Measurements from ENCODE around the gene PRKAR1A. TPM values are rescaled to one million over a fixed set of nuclear protein-coding genes. Genes with fewer than 3 reads are reported as not detected.
"Not testable (repeated sequence)": the region's sequence is repeated elsewhere in the genome, so short reads cannot be mapped to it uniquely, and the experiment has no call there.

Gene PRKAR1A
- total RNA-seq, 3 donors from 2014 or later: 133 to 167 (median 134) TPM

DNA sequence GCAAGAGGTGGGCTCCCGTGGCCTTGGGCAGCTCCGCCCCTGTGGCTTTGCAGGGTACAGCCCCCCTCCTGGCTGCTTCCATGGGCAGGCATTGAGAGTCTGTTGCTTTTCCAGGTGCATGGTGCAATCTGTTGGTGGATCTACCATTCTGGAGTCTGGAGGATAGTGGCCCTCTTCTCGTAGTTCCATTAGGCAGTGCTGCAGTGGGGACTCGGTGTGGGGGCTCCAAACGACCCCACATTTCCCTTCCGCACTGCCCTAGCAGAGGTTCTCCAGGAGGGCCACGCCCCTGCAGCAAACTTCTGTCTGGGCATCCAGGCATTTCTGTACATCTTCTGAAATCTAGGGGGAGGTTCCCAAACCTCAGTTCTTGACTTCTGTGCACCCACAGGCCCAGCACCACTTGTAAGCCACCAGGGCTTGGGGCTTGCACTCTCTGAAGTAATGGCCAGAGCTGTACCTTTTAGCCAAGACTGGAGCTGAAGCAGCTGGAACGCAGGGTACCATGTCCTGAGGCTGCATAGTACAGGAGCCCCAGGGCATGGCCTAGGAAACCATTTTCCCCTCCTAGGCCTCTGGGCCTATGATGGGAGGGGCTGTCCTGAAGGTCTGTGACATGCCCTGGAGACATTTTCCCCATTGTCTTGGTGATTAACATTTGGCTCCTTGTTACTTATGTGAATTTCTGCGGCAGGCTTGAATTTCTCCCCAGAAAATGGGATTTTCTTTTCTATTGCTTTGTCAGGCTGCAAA, 6.0 kb downstream of the PRKAR1A start:
- DNase-seq (no peak), ATAC-seq (no peak)
- H3K27me3 Mint-ChIP-seq (ENCODE audit: low read depth): no peaks in the 10 kb centered on the region
- H3K4me1 Mint-ChIP-seq (ENCODE audit: low read depth): peaks cover 63% of the 10 kb centered on the region
- no peaks in the 10 kb centered on the region for H3K9me3 Mint-ChIP-seq
- H3K36me3 Mint-ChIP-seq (ENCODE audit: insufficient read depth): peaks cover 45% of the 10 kb centered on the region
- no peak overlapping the region for H3K4me3 Mint-ChIP-seq

DNA sequence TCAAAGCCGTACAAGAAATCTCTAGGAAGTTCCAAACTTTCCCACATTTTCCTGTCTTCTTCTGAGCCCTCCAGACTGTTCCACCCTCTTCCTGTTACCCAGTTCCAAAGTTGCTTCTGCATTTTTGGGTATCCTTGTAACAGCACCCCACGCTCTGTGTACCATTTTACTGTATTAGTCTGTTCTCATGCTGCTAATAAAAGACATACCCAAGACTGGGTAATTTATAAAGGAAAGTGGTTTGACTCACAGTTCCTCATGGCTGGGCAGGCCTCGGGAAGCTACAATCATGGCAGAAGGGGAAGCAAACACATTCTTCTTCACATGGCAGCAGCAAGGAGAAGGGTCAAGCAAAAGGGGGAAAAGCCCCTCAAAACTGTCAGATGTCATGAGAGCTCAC, 6.8 kb downstream of the PRKAR1A start:
- H3K36me3 Mint-ChIP-seq (ENCODE audit: insufficient read depth): peaks cover 49% of the 10 kb centered on the region
- H3K9me3 Mint-ChIP-seq; DNase-seq; H3K4me3 Mint-ChIP-seq; H3K27me3 Mint-ChIP-seq (ENCODE audit: low read depth); ATAC-seq: not testable (repeated sequence)
- peaks cover 55% of the 10 kb centered on the region for H3K4me1 Mint-ChIP-seq (ENCODE audit: low read depth)

DNA sequence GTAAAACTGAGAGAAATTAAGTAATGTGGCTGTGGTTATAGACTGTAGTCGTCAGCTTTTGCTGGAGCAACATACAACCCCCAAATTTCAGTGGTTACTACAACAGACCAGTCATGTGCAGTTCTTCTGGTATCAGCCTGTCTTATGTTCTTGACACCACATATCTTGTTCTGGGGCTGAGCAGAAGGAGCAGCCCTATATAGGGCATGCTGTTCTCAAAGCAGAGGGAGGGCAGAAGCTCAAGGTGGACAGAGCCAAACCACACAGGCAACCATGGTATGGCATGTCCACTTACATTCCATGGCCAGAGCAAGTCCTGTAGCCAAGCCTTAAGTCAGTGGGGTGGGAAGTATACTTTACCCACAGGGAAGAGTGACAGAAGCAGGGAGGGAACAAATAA, 7.7 kb downstream of the PRKAR1A start:
- peaks cover 46% of the 10 kb centered on the region for H3K4me1 Mint-ChIP-seq (ENCODE audit: low read depth)
- no peaks in the 10 kb centered on the region for H3K9me3 Mint-ChIP-seq
- DNase-seq (no peak), ATAC-seq (no peak)
- peaks cover 52% of the 10 kb centered on the region for H3K36me3 Mint-ChIP-seq (ENCODE audit: insufficient read depth)
- H3K4me3 Mint-ChIP-seq: no peak overlapping the region
- no peaks in the 10 kb centered on the region for H3K27me3 Mint-ChIP-seq (ENCODE audit: low read depth)

DNA sequence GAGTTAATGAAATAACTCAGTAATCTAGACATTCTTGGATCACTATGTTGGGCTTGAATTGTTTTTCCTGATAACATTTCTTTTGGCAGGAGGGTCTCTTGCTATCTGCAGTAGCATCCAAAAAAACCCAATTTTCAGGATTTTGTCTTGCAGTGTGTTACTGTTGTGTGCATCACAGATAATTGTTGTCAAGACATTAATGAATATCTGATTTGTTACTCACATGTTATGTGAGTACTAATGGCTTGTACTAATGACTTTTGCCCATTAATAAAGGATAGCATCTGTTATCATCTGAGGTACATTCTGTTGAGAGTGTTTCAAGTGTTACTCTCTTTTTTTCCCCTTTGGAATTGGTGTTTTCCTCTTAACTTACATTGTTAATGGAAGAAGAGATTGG, 10.0 kb downstream of the PRKAR1A start:
- ATAC-seq (no peak), DNase-seq (no peak)
- H3K4me3 Mint-ChIP-seq: no peak overlapping the region
- H3K4me1 Mint-ChIP-seq (ENCODE audit: low read depth): peaks cover 29% of the 10 kb centered on the region
- no peaks in the 10 kb centered on the region for H3K9me3 Mint-ChIP-seq
- peaks cover 52% of the 10 kb centered on the region for H3K36me3 Mint-ChIP-seq (ENCODE audit: insufficient read depth)
- no peaks in the 10 kb centered on the region for H3K27me3 Mint-ChIP-seq (ENCODE audit: low read depth)

DNA sequence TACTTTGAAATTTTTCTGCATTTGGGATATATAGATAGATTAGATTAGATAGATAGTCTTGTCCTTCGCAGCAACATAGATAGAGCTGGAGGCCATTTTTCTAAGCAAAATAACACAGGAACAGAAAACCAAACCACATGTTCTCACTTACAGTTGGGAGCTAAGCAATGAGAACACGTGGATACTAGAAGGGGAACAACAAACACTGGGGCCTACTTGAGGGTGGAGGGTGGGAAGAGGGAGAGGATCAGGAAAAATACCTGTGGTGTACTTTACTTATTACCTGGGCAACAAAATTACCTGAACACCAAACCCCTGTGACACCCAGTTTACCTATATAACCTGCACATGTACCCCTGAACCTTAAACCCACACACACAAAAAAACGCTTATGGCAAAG, 14.3 kb downstream of the PRKAR1A start:
- no peak for DNase-seq
- no peak overlapping the region for H3K4me3 Mint-ChIP-seq
- H3K27me3 Mint-ChIP-seq (ENCODE audit: low read depth): no peaks in the 10 kb centered on the region
- ATAC-seq: no peak
- H3K4me1 Mint-ChIP-seq (ENCODE audit: low read depth): peaks cover 8% of the 10 kb centered on the region
- no peaks in the 10 kb centered on the region for H3K9me3 Mint-ChIP-seq
- peaks cover 65% of the 10 kb centered on the region for H3K36me3 Mint-ChIP-seq (ENCODE audit: insufficient read depth)

DNA sequence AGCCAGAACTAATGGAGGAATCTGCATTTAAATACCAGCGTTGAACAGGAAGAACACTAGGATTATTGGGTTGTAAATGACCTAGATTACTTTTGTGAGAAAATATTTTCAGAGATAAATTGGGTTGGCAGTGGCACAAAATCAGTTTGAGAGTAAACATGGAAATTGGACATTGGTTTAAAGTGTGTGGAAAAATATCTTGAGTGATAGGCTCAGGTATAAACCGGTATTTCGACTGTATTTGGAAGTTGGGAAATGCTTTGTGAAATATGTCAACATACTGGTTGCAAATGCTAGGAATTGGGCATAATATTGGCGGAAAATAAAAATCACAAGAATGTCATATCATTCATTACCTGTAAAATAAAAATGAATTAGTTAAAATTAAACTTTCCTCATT, 15.1 kb downstream of the PRKAR1A start:
- ATAC-seq: no peak
- no peak for DNase-seq
- no peaks in the 10 kb centered on the region for H3K9me3 Mint-ChIP-seq
- peaks cover 4% of the 10 kb centered on the region for H3K4me1 Mint-ChIP-seq (ENCODE audit: low read depth)
- no peaks in the 10 kb centered on the region for H3K27me3 Mint-ChIP-seq (ENCODE audit: low read depth)
- H3K36me3 Mint-ChIP-seq (ENCODE audit: insufficient read depth): peaks cover 61% of the 10 kb centered on the region
- H3K4me3 Mint-ChIP-seq: no peak overlapping the region

DNA sequence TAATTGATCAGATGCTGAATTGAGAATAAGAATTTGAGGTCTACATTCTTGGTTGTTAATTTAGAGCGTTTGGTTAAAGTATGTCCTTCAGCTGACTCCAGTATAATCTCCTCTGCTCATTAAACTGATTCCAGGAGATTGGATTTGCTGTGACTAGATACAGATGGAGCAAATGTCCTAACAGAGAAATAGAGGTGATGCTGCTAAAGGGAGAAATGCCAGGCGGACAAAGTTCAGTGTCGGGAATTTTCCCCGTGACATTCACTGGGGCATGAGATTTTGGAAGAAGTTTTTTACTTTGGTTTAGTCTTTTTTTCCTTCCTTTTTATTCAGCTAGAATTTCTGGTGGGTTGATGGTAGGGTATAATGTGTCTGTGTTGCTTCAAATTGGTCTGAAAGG, 19.0 kb downstream of the PRKAR1A start:
- Mint-ChIP-seq H3K36me3 (ENCODE audit: insufficient read depth) (peaks cover 53% of the 10 kb centered on the region), H3K9me3 (no peaks in the 10 kb centered on the region), H3K27me3 (ENCODE audit: low read depth) (no peaks in the 10 kb centered on the region), H3K4me1 (ENCODE audit: low read depth) (peaks cover 3% of the 10 kb centered on the region), H3K4me3 (no peak overlapping the region)
- DNase-seq (no peak), ATAC-seq (no peak)

DNA sequence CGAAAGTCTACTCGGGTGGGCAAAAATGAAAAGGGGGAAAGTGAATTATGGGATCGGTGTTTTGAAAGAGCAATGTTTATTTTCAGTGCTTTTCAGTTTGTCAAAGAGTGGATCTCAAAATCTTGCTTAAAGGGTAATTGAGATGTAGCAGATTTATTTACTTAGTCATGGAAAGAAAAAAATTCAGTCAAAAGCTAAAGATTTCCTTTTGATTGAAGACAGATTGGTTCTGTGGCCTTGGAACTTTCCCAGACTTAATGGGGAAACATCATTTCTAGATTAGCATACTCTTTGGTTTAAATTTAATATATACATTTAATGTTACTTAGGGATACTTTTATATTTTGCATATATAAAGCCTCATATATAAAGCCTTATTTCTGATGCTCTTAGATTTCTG, 20.6 kb downstream of the PRKAR1A start:
- no peak for ATAC-seq
- H3K4me1 Mint-ChIP-seq (ENCODE audit: low read depth): peaks cover 3% of the 10 kb centered on the region
- H3K27me3 Mint-ChIP-seq (ENCODE audit: low read depth): no peaks in the 10 kb centered on the region
- H3K36me3 Mint-ChIP-seq (ENCODE audit: insufficient read depth): peaks cover 48% of the 10 kb centered on the region
- H3K4me3 Mint-ChIP-seq: no peak overlapping the region
- no peak for DNase-seq
- no peaks in the 10 kb centered on the region for H3K9me3 Mint-ChIP-seq

DNA sequence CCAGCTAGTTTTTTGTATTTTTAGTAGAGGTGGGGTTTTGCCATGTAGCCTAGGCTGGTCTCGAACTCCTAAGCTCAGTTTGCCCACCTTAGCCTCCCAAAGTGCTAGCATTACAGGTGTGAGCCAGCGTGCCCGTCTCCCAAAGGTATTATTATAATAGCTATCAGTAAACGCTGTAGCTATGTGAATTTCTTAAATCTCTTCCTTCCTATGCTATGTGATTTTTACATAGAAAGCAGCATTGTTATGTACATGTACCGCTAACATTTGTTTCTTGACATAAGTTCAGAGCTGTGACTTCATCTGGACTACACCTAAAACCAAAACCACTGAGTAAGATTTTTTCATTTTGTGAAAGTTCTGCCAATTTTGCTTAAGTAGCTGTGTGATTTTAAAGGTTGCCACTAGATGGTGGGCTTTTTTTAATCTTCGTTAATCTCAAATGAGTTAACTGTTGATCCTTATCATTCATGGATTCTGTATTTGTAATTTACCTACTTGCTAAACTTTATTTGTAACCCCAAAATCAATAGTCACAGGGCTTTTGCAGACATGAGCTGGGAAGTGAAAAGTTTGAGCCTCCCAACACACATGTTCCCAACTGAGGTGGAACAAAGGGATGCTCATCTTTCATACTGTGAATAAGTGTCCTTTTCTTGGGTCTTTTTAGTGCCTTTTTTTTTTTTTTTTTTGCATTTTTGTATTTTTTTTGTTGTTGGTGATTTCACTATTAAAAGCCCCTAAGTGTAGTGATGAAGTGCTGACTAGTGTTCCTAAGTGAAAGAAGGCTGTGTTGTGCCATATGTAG, 21.9 kb downstream of the PRKAR1A start:
- Mint-ChIP-seq H3K36me3 (ENCODE audit: insufficient read depth) (peaks cover 38% of the 10 kb centered on the region), H3K27me3 (ENCODE audit: low read depth) (no peaks in the 10 kb centered on the region), H3K4me3 (no peak overlapping the region), H3K9me3 (no peaks in the 10 kb centered on the region), H3K4me1 (ENCODE audit: low read depth) (peaks cover 3% of the 10 kb centered on the region)
- ATAC-seq (no peak), DNase-seq (no peak)

DNA sequence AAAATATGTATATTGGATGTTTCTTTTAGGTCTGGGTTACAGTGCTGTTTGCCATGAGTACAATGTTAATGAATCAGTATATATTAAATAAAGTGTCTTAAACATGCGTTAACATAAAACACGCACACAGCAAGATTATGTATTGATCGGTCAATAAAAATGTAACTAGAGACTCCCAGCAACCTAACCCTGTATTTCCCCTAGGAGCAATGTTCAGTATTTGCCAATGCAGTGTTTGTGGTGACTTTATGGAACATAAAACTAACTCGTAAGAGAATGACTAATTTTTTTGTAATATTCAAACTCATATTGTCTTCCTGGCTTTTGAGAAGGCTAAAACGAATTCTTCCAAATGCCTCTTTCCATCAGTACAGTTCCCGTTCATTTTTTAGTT, 22.5 kb downstream of the PRKAR1A start:
- Mint-ChIP-seq H3K27me3 (ENCODE audit: low read depth) (no peaks in the 10 kb centered on the region), H3K36me3 (ENCODE audit: insufficient read depth) (peaks cover 37% of the 10 kb centered on the region), H3K4me3 (no peak overlapping the region), H3K4me1 (ENCODE audit: low read depth) (peaks cover 3% of the 10 kb centered on the region), H3K9me3 (no peaks in the 10 kb centered on the region)
- ATAC-seq: no peak
- DNase-seq: no peak

DNA sequence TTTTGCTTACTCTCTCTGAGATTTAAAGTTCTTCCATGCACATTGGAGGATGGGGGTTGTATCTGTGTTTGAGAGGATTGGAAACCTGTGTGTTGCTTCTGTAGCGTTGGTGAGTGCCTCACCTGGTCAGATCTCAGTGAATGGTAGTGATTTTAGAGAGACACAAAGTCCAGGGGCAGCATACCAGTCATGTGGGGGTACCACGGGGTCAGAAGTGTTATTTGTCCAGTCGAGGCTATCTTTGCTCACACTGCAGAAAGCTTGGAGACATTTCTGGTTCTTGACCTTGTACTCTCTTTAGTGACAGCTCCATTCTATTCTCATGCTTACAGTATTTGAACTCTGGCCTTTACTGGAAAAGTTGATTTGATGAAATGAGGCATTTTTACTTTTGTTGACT, 23.7 kb downstream of the PRKAR1A start:
- peaks cover 3% of the 10 kb centered on the region for H3K4me1 Mint-ChIP-seq (ENCODE audit: low read depth)
- no peaks in the 10 kb centered on the region for H3K9me3 Mint-ChIP-seq
- peaks cover 28% of the 10 kb centered on the region for H3K36me3 Mint-ChIP-seq (ENCODE audit: insufficient read depth)
- DNase-seq (no peak), ATAC-seq (no peak)
- no peaks in the 10 kb centered on the region for H3K27me3 Mint-ChIP-seq (ENCODE audit: low read depth)
- no peak overlapping the region for H3K4me3 Mint-ChIP-seq

DNA sequence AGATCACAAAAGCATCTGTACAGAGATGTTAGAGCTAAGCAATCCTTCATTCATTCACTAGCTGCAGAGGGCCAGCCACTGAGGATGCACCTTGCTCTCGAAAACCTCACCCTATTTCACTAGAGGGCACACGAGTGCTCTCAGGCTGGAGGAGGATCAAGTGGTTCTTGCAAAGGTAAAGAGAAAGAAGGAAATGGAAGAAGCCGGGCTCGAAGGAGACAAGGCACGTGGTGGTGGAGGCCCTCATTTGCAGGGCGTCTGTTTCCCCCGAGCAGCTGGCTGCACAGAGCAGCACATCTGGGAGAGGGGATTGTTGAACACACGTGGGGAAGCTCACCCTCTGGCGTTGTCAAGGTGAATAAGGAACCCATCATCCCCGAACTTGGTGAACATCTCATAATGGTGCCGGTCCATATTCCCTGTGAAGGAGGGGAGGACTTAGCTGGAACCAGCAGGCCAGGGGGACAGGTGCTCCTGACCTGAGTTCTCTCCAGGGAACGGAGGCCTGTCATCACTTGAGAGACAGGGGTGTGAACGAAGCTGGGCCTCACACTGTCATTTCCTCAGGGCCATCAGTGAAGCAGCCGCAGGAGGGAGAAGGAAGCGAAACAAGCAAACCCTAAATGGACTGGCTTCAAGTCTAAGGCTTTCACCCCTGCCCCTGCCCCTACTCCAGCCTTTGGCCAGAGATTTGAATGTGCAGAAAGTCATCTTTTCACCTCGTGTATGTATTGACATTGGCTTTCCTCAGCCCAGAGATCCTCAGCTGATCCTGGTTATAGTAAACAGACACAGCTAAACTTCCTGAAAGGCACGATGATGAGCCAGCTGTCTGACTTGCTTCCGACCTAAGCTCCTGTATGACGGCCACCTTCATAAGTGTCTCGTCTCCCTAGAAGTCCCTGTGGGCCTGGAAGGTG, 27.6 kb downstream of the PRKAR1A start:
- ATAC-seq (no peak), DNase-seq (no peak)
- Mint-ChIP-seq H3K27me3 (ENCODE audit: low read depth) (no peaks in the 10 kb centered on the region), H3K4me1 (ENCODE audit: low read depth) (no peaks in the 10 kb centered on the region), H3K9me3 (no peaks in the 10 kb centered on the region), H3K36me3 (ENCODE audit: insufficient read depth) (peaks cover 22% of the 10 kb centered on the region), H3K4me3 (no peak overlapping the region)

DNA sequence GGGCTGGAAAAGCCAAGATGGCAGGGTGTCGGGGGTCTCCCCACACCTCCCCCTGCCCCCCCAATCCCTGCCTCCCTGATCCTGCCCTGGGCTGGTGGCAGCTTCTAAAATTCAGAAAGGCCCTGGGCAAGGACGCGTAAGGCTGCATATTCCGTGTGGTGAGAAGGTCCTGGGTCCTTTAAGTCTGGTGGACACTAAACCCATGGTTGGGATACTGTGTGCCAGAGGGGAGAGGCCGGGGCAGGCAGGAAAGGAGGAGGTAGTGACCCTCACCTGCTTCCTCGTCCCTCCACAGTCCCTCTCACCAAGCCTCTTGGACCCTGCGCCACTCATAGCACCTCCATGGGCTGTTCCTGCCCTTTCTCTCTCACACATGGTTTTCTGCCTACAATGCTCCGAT, 28.8 kb downstream of the PRKAR1A start:
- ATAC-seq (no peak), DNase-seq (no peak)
- H3K4me1 Mint-ChIP-seq (ENCODE audit: low read depth): no peaks in the 10 kb centered on the region
- no peaks in the 10 kb centered on the region for H3K27me3 Mint-ChIP-seq (ENCODE audit: low read depth)
- peaks cover 14% of the 10 kb centered on the region for H3K36me3 Mint-ChIP-seq (ENCODE audit: insufficient read depth)
- no peak overlapping the region for H3K4me3 Mint-ChIP-seq
- H3K9me3 Mint-ChIP-seq: no peaks in the 10 kb centered on the region

DNA sequence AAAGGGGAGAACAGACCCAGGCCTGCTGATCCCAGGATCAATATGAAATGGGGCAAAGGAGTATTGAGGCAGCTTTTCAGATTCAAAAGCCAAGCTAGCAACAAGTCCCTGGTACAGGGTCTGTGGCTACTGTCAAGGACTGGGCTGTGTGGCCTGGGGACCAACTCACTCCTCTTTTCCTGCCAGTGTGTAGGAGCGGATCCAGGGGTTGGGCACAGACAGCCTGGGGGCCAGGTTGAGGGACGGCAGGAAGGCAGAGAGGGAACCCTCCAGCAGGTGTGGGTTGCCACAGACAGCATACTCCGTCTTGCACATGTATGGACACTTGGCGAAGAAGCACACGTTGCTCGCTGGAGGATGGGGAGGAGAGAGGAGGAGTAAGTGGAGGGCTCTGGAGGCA, 29.6 kb downstream of the PRKAR1A start:
- peaks cover 13% of the 10 kb centered on the region for H3K36me3 Mint-ChIP-seq (ENCODE audit: insufficient read depth)
- H3K4me1 Mint-ChIP-seq (ENCODE audit: low read depth): no peaks in the 10 kb centered on the region
- DNase-seq (no peak), ATAC-seq (no peak)
- no peaks in the 10 kb centered on the region for H3K27me3 Mint-ChIP-seq (ENCODE audit: low read depth)
- no peaks in the 10 kb centered on the region for H3K9me3 Mint-ChIP-seq
- no peak overlapping the region for H3K4me3 Mint-ChIP-seq
